WTC11 (cell line): ENCODE data around the gene LCA5L. TPM values are rescaled to one million over a fixed set of nuclear protein-coding genes. Genes with fewer than 3 reads are reported as not detected.
A peak's percentile ranks its signal among the peaks of the same experiment; 100 is the strongest.

Experiments used
- ATAC-seq: fragments of 200-7000 bp; cut with Tn5 transposase; 2 replicates; pipeline ENCODE4 v1.10.0; 2021; ENCODE audit warnings: mild to moderate bottlenecking, moderate library complexity
- CTCF ChIA-PET: fragments of 300-600 bp; sonication (Branson Sonifier 250); formaldehyde crosslinking; loops from one replicate; lab custom pipeline; 2021; ENCODE audit warnings: antibody characterized with exemption; lab: Charles Lee
- POLR2A ChIA-PET: fragments of 350-600 bp; sonication (Branson Sonifier 250); formaldehyde crosslinking; loops from one replicate; lab custom pipeline; 2021; ENCODE audit warnings: antibody characterized with exemption; lab: Charles Lee
- DNase-seq: peaks from one replicate; pipeline ENCODE4 v3.0.0; 2021; ENCODE audit warnings: low spot score
- H3K27ac Mint-ChIP-seq: 2 replicates; pipeline ENCODE4 v1.8.0; 2021; ENCODE audit warnings: mixed read lengths
- H3K27me3 Mint-ChIP-seq: 2 replicates; pipeline ENCODE4 v1.8.0; 2021; ENCODE audit warnings: low read depth, mild to moderate bottlenecking, moderate library complexity, mixed read lengths
- H3K36me3 Mint-ChIP-seq: 2 replicates; pipeline ENCODE4 v1.8.0; 2021; ENCODE audit warnings: mixed read lengths
- H3K4me1 Mint-ChIP-seq: 2 replicates; pipeline ENCODE4 v1.8.0; 2022; ENCODE audit warnings: mixed read lengths
- H3K4me3 Mint-ChIP-seq: 2 replicates; pipeline ENCODE4 v1.8.0; 2021; ENCODE audit warnings: mild to moderate bottlenecking, moderate library complexity, mixed read lengths
- H3K9me3 Mint-ChIP-seq: 2 replicates; pipeline ENCODE4 v1.8.0; 2021; ENCODE audit warnings: mixed read lengths
- EMX1 ChIP-seq: fragments of 250-450 bp; sonication (Bioruptor Pico); IDR thresholded peaks from 2 replicates; pipeline ENCODE4 v1.8.0; 2021; ENCODE audit warnings: mild to moderate bottlenecking
- FOXK1 ChIP-seq: sonication (generic); formaldehyde crosslinking; IDR thresholded peaks from 2 replicates; pipeline ENCODE4 v1.8.0; 2022; ENCODE audit warnings: mild to moderate bottlenecking, moderate library complexity, missing genetic modification reagents
- GABPB1 ChIP-seq: sonication (generic); formaldehyde crosslinking; IDR thresholded peaks from 2 replicates; pipeline ENCODE4 v1.8.1; 2023; ENCODE audit warnings: mild to moderate bottlenecking, missing genetic modification reagents
- JAZF1 ChIP-seq: fragments of 250-450 bp; sonication (Bioruptor Pico); IDR thresholded peaks from 2 replicates; pipeline ENCODE4 v1.9.0; 2021; ENCODE audit warnings: moderate library complexity, mild to moderate bottlenecking, inconsistent platforms
- MYBL2 ChIP-seq: sonication (generic); formaldehyde crosslinking; IDR thresholded peaks from 2 replicates; pipeline ENCODE4 v1.8.1; 2023; ENCODE audit warnings: mild to moderate bottlenecking, moderate library complexity, missing genetic modification reagents
- NFE2L1 ChIP-seq: sonication (generic); formaldehyde crosslinking; IDR thresholded peaks from 2 replicates; pipeline ENCODE4 v1.8.1; 2023; ENCODE audit warnings: missing genetic modification reagents
- NFYB ChIP-seq: sonication (generic); formaldehyde crosslinking; conservative IDR thresholded peaks from 2 replicates; pipeline ENCODE4 v1.8.0; 2022; ENCODE audit warnings: low read depth, missing genetic modification reagents
- OVOL2 ChIP-seq: fragments of 250-450 bp; sonication (Bioruptor Pico); IDR thresholded peaks from 2 replicates; pipeline ENCODE4 v1.9.0; 2021; ENCODE audit warnings: mild to moderate bottlenecking, borderline replicate concordance
- SOX15 ChIP-seq: fragments of 250-450 bp; sonication (Bioruptor Pico); IDR thresholded peaks from 2 replicates; pipeline ENCODE4 v1.9.0; 2021; ENCODE audit warnings: mild to moderate bottlenecking
- TCF7 ChIP-seq: sonication (generic); formaldehyde crosslinking; IDR thresholded peaks from 2 replicates; pipeline ENCODE4 v1.8.0; 2022; ENCODE audit warnings: mild to moderate bottlenecking, low read depth, missing genetic modification reagents, moderate library complexity
- ZBTB21 ChIP-seq: sonication (generic); formaldehyde crosslinking; IDR thresholded peaks from 2 replicates; pipeline ENCODE4 v1.8.1; 2023; ENCODE audit warnings: mild to moderate bottlenecking, missing genetic modification reagents, borderline replicate concordance
- ZNF671 ChIP-seq: fragments of 250-450 bp; sonication (Bioruptor Pico); IDR thresholded peaks from 2 replicates; pipeline ENCODE4 v1.8.0; 2021; ENCODE audit warnings: mild to moderate bottlenecking
- total RNA-seq: library from RNA; stranded (reverse); gene quantifications from 3 replicates; pipeline ENCODE4 v1.2.3, GENCODE V29; 2021
- TF ChIP-seq, protein P1 (sequence below): sonication (generic); formaldehyde crosslinking; IDR thresholded peaks from 2 replicates; pipeline ENCODE4 v1.8.1; 2023; ENCODE audit warnings: mild to moderate bottlenecking, missing genetic modification reagents, borderline replicate concordance

LCA5L gene
- total RNA-seq, 1 experiment from 2014 or later, result 1.0 TPM

DNA sequence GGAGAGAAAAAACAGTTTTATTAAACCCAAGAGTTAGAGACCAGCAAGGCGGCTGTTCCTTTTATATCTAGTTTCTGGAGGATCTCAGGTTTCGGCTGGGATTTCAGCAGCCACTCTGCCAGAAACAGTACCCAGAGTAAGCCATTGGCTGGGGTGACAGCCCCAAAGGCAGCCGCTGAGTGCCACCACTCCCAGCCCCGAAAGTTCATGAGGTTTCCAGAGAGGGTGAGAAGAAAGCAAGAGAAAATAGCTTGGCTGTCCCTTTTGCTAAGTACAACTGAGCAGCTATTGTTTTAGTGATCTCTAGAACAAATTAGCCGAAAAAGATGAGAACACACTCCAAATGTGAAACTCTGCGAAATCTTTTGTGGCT, 7.4 kb upstream of the LCA5L start:
- POLR2A ChIA-PET, result no interaction called here
- no peak for DNase-seq
- ATAC-seq, result no peak
- TF ChIP-seq ZNF671 (CRISPR knock-in tag) (no peak), MYBL2 (CRISPR knock-in tag) (no peak)
- Mint-ChIP-seq H3K4me3 (no peak overlapping the region), H3K27ac (peak overlapping the region; percentile 81), H3K27me3 (no peaks in the 10 kb centered on the region), H3K4me1 (peaks cover 35% of the 10 kb centered on the region), H3K36me3 (no peaks in the 10 kb centered on the region), H3K9me3 (peaks cover 4% of the 10 kb centered on the region)
- CTCF ChIA-PET, result interaction anchor here (0.5 kb wide), 1 partner anchor 140 kb away, joined by 3 read pairs; no protein-coding TSS in a partner anchor

DNA sequence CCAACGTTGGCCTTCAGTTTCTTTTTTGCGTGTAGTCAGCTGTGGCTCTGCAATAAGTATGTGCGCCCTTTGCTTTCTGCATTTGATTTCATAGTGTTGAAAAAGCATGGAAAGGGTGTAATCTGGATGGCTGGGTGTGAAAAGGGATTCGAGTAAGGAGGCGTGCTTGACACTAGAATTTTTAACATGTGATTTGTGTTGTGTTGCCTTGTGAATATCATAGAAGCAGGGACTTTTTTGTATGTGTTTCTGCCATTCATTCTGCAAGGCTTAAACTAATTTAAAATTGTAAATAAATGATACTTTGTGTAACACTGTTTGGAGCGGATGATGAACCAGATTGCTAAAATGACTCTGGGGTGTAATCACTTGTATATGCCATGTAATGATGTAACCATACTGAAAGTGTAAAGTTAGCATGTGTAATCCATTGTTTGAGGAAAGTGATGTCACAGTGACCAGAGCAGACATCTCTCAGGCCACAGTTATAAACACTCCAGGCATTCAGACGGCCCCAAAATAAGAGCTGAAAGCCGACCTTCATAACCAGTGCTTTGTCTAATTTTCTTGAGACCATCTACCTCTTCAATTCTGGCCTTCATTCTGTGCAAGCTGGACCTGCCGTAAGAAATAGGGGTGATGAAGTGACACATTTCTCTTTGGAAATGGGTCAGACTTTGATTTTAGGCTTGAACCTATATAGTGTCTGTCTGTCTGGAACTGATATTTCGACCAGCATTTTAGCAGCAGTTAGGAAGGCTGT, 6.8 kb upstream of the LCA5L start:
- ChIA-PET CTCF (no interaction called here), POLR2A (no interaction called here)
- DNase-seq (no peak), ATAC-seq (no peak)
- H3K27ac Mint-ChIP-seq, result peak overlapping the region; percentile 81
- no peaks in the 10 kb centered on the region for H3K27me3 Mint-ChIP-seq
- peak overlapping the region; percentile 1 for H3K4me3 Mint-ChIP-seq
- H3K36me3 Mint-ChIP-seq, result no peaks in the 10 kb centered on the region
- peaks cover 35% of the 10 kb centered on the region for H3K4me1 Mint-ChIP-seq
- H3K9me3 Mint-ChIP-seq, result peaks cover 6% of the 10 kb centered on the region
- peak; percentile 82 for TF ChIP-seq GABPB1 (CRISPR knock-in tag)
- no peak for TF ChIP-seq EMX1 (CRISPR knock-in tag)
- no peak for TF ChIP-seq NFE2L1

DNA sequence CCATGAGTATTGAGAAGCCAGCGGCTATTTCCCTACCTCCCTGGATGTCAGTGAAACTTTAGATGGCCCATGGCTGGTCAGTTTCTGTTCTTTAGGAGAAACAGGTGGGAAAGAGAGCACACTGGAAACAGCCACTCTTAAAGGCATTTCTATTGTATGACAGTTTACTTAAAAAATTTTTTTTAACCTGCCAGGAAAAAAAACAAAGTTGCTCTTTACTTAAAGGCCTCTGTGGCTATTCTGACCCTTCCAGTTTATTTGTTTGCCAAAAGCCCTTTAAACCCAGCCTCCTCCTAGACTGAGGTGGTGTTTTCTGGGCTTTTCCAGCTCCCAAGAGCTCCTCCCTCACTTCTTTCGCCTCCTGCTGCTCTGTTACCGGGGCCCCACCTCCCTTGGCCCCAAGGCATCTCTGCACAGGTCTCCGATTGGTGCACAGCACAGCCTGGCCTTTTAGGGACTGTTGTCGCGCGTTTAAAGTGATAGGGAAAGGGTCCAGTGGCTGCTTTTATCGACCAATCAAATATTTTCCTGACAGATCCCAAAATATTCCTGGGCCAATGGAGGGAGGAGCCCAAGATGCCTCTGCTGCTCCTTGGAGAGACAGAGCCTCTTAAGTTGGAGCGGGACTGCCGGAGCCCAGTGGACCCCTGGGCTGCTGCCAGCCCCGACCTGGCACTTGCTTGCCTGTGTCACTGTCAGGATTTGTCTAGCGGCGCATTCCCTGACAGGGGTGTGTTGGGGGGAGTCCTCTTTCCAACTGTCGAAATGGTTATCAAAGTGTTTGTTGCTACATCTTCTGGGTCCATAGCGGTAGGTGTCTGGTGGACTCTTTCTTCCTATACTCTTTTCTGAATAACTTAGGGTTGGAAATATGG, 6.0 kb upstream of the LCA5L start, which contains the start of gene SH3BGR:
TSS of gene SH3BGR (plus strand) at position 639 of the 875 bp plus-strand sequence. CDS start at position 766, 127 bp downstream.
- Mint-ChIP-seq H3K4me3 (peak within 1 kb of the TSS; percentile 1), H3K27me3 (no peaks in the 10 kb centered on the region), H3K4me1 (peaks cover 37% of the 10 kb centered on the region), H3K27ac (peak within 1 kb of the TSS; percentile 81), H3K9me3 (peaks cover 6% of the 10 kb centered on the region), H3K36me3 (no peaks in the 10 kb centered on the region)
- DNase-seq (peak; percentile 70), ATAC-seq (peak; percentile 95)
- TF ChIP-seq NFYB (CRISPR knock-in tag) (peak; percentile 61), ZBTB21 (CRISPR knock-in tag) (no peak)
- ChIA-PET POLR2A (interaction anchor here (0.6 to 1.0 kb wide), 2 partner anchors 47 to 71 kb away, joined by 3 read pairs; a partner anchor contains a TSS), CTCF (interaction anchor here (1.0 to 1.5 kb wide), 2 partner anchors 10 to 66 kb away, joined by 3 to 5 read pairs; no protein-coding TSS in a partner anchor)

DNA sequence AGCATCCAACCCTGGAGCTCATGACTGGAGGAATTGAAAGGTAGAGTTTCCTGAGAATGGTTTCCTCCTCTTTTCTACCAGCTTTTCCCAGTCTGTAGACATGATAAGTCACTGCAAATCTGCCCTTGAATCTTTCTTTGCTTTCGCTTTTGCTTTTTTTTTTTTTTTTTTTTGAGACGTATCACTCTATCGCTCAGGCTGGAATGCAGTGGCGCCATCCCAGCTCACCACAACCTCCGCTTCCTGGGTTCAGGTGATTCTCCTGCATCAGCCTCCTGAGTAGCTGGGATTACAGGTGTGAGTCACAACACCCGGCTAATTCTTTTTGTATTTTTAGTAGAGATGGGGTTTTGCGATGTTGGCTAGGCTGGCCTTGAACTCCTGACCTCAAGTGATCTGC, 1.7 kb upstream of the LCA5L start:
- ChIA-PET CTCF (interaction anchor here (0.6 to 0.7 kb wide), 2 partner anchors 60 to 310 kb away, joined by 3 to 7 read pairs; no protein-coding TSS in a partner anchor), POLR2A (interaction anchor here (0.6 kb wide), 1 partner anchor 1124 kb away, joined by 3 read pairs; no protein-coding TSS in a partner anchor)
- no peak for DNase-seq
- Mint-ChIP-seq H3K27me3 (peaks cover 5% of the 10 kb centered on the region), H3K4me3 (no peak overlapping the region), H3K4me1 (peaks cover 43% of the 10 kb centered on the region), H3K9me3 (peaks cover 6% of the 10 kb centered on the region), H3K36me3 (no peaks in the 10 kb centered on the region), H3K27ac (no peak overlapping the region)
- no peak for ATAC-seq
- no peak for TF ChIP-seq NFE2L1
- TF ChIP-seq TCF7, result no peak
- no peak for TF ChIP-seq FOXK1 (CRISPR knock-in tag)

DNA sequence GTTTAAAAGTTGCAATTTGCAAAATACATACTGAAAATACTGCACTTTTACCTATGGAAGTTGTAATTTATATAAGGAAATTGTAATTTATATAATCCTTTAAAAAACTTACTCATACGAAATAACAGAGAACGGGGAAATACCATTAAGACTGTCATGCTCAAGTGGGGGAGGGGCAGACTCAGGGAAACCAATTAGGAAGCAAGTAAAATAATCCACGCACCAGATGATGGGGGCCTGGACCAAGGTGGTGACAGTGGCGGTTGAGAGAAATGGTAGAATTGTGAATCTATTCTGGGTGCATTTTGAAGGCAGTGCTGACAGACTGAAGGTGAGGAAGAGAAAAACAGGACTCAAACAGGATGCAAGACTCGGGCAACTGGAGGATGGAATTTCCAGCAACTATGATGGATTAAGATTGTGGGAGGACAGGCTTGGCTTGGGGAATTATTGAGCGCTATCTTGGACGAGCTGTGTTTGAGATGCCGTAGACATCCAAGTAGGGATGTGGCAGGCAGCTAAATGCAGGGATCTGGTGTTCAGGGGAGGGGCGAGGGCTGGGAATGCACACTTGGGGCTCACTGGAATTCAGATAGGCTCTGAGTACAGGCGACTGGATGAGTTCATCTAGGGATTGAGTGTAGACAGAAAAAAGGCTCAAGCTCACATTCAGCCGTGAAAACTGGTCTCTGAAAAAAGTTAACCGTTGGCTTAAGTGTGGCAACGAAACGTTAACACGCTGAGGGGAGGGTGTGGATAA, 977 bp downstream of the LCA5L start:
- ATAC-seq, result no peak
- Mint-ChIP-seq H3K4me3 (peak overlapping the region; percentile 94), H3K36me3 (no peaks in the 10 kb centered on the region), H3K27ac (peak overlapping the region; percentile 41), H3K9me3 (peaks cover 6% of the 10 kb centered on the region), H3K27me3 (peaks cover 7% of the 10 kb centered on the region), H3K4me1 (peaks cover 28% of the 10 kb centered on the region)
- ChIA-PET POLR2A (no interaction called here), CTCF (interaction anchor here (0.8 to 1.1 kb wide), 3 partner anchors 57 to 437 kb away, joined by 3 read pairs; no protein-coding TSS in a partner anchor)
- TF ChIP-seq OVOL2 (CRISPR knock-in tag) (no peak), SOX15 (CRISPR knock-in tag) (no peak), FOXK1 (CRISPR knock-in tag) (no peak), JAZF1 (no peak)
- TF ChIP-seq, protein P1, sequence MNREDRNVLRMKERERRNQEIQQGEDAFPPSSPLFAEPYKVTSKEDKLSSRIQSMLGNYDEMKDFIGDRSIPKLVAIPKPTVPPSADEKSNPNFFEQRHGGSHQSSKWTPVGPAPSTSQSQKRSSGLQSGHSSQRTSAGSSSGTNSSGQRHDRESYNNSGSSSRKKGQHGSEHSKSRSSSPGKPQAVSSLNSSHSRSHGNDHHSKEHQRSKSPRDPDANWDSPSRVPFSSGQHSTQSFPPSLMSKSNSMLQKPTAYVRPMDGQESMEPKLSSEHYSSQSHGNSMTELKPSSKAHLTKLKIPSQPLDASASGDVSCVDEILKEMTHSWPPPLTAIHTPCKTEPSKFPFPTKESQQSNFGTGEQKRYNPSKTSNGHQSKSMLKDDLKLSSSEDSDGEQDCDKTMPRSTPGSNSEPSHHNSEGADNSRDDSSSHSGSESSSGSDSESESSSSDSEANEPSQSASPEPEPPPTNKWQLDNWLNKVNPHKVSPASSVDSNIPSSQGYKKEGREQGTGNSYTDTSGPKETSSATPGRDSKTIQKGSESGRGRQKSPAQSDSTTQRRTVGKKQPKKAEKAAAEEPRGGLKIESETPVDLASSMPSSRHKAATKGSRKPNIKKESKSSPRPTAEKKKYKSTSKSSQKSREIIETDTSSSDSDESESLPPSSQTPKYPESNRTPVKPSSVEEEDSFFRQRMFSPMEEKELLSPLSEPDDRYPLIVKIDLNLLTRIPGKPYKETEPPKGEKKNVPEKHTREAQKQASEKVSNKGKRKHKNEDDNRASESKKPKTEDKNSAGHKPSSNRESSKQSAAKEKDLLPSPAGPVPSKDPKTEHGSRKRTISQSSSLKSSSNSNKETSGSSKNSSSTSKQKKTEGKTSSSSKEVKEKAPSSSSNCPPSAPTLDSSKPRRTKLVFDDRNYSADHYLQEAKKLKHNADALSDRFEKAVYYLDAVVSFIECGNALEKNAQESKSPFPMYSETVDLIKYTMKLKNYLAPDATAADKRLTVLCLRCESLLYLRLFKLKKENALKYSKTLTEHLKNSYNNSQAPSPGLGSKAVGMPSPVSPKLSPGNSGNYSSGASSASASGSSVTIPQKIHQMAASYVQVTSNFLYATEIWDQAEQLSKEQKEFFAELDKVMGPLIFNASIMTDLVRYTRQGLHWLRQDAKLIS (CRISPR knock-in tag), result no peak
- no peak for DNase-seq
